Measurements from ENCODE around the gene ATP8B4. TPM values are rescaled to one million over a fixed set of nuclear protein-coding genes. Genes with fewer than 3 reads are reported as not detected.

ATP8B4 gene
- total and polyA plus RNA-seq, 10 of the 15 experiments (the other 5 are each of a cell fraction or from before 2014, with no cell fraction given) = 0.02 to 0.94 (median 0.19) TPM

- Histone ChIP-seq H3K79me2 (ENCODE audit: control insufficient read depth, insufficient read depth, low read length) (no peaks in the 10 kb centered on the region), H2AFZ (ENCODE audit: control insufficient read depth, low read depth, low read length) (no peak overlapping the region), H3K4me1 (ENCODE audit: control insufficient read depth, insufficient read depth, low read length) (no peaks in the 10 kb centered on the region), H3K4me3 (no peak overlapping the region), H3K9ac (ENCODE audit: control insufficient read depth, insufficient read depth, low read length) (no peak overlapping the region), H3K36me3 (ENCODE audit: control insufficient read depth in 2 of 2, insufficient read depth in 2 of 2, low read length in 1 of 2) (no peaks in the 10 kb centered on the region), H3K27me3 (replicated peaks in 1 of 2; ENCODE audit: control insufficient read depth in 2 of 2, insufficient read depth in 2 of 2, low read length in 1 of 2) (no peaks in the 10 kb centered on the region), H3K27ac (ENCODE audit: control insufficient read depth, insufficient read depth) (no peak overlapping the region), H3K9me3 (replicated peaks; ENCODE audit: control insufficient read depth, insufficient read depth, low read length) (no peaks in the 10 kb centered on the region), H4K20me1 (ENCODE audit: control insufficient read depth, insufficient read depth) (no peaks in the 10 kb centered on the region), H3K4me2 (ENCODE audit: control insufficient read depth, insufficient read depth) (no peak overlapping the region)
- FAIRE-seq (no peak), ATAC-seq (no peak), DNase-seq (ENCODE audit: low read depth, low spot score) (no peak)
- no TSS peak for BruUV-seq (replicated peaks)
- 67% methylated on average over 2 of the region's 2 CpGs for WGBS (ENCODE audit: insufficient coverage, insufficient replicate concordance, low lambda C conversion rate, missing lambda C conversion rate)
- RAD21 ChIA-PET (ENCODE audit: unreplicated experiment) = no interaction called here
- in situ Hi-C loops (cut with MboI) (no loop called here), intact Hi-C loops (cut with micrococcal nuclease; ENCODE audit: unreplicated experiment) (no loop called here)
- SMC1A ChIA-PET (ENCODE audit: uncharacterized antibody, unreplicated experiment) = interaction anchor here (0.7 kb wide), 1 partner anchor 11 kb away, joined by 4 read pairs; no protein-coding TSS in a partner anchor
- no peak for TF ChIP-seq MYB (IDR thresholded peaks at IDR 0.05; ENCODE audit: borderline replicate concordance, low read depth, low read length)
- TF ChIP-seq BCL11A (IDR thresholded peaks at IDR 0.05; ENCODE audit: low read depth, low read length) = no peak
- no peak for TF ChIP-seq USF1 (IDR thresholded peaks at IDR 0.05; ENCODE audit: borderline replicate concordance, extremely low read length, insufficient read depth, low read depth, low read length)
- no peak for TF ChIP-seq SMAD5 (IDR thresholded peaks at IDR 0.05; ENCODE audit: low read depth)
- no peak for TF ChIP-seq CREB1 (IDR thresholded peaks at IDR 0.05; ENCODE audit: low read depth)
- TF ChIP-seq KLF5 (IDR thresholded peaks at IDR 0.05; ENCODE audit: partially characterized antibody) = no peak
- TF ChIP-seq NFYA (IDR thresholded peaks at IDR 0.05; ENCODE audit: borderline replicate concordance, low read depth, low read length) = no peak
- TF ChIP-seq NBN (IDR thresholded peaks at IDR 0.05) = no peak
- no peak for TF ChIP-seq POLR2AphosphoS2 (IDR thresholded peaks at IDR 0.05; ENCODE audit: low read depth, low read length)
- no peak for TF ChIP-seq NR2C2 (IDR thresholded peaks at IDR 0.05; ENCODE audit: borderline replicate concordance, control insufficient read depth, insufficient read length, low read depth)
- no peak for TF ChIP-seq BACH1 (IDR thresholded peaks at IDR 0.05; ENCODE audit: borderline replicate concordance)
- no peak for TF ChIP-seq RELB (IDR thresholded peaks at IDR 0.05; ENCODE audit: low read depth)
- no peak for TF ChIP-seq FOXM1 (IDR thresholded peaks at IDR 0.05; ENCODE audit: low read depth, low read length)
- no peak for TF ChIP-seq BCLAF1 (IDR thresholded peaks at IDR 0.05)
- no peak for TF ChIP-seq GABPA (IDR thresholded peaks at IDR 0.05; ENCODE audit: low read depth)
- TF ChIP-seq SIX5 (IDR thresholded peaks at IDR 0.05; ENCODE audit: low read depth, low read length, severe bottlenecking) = no peak
- POLR2A ChIA-PET = no interaction called here
- CTCF ChIA-PET = interaction anchor here (1.7 kb wide), 1 partner anchor 76 kb away, joined by 5 read pairs; no protein-coding TSS in a partner anchor
Measured at GRCh38 chr15:49927189-49927861, 191.7 kb downstream of the ATP8B4 start.

Data from GM12878 (cell line).